ENCODE results near the gene LEKR1. TPM values are rescaled to one million over a fixed set of nuclear protein-coding genes. Genes with fewer than 3 reads are reported as not detected.

Gene LEKR1
- total RNA-seq, 1 donor: 0.81 TPM

- no peak overlapping the region for H3K4me3 ChIP-seq (ENCODE audit: low read depth, low read length)
- TF ChIP-seq CTCF (IDR thresholded peaks at IDR 0.05; ENCODE audit: insufficient read depth, low read length): no peak
- no peak for DNase-seq (ENCODE audit: low read depth)
Observed at GRCh38 chr3:157071744-157072525, 245.8 kb downstream of the LEKR1 start.

- H3K4me3 ChIP-seq (ENCODE audit: low read depth, low read length): no peak overlapping the region
- no peak for TF ChIP-seq CTCF (IDR thresholded peaks at IDR 0.05; ENCODE audit: insufficient read depth, low read length)
- peak; percentile 52 for DNase-seq (ENCODE audit: low read depth)
Observed at GRCh38 chr3:157073810-157074209, 247.7 kb downstream of the LEKR1 start.

- no peak overlapping the region for H3K4me3 ChIP-seq (ENCODE audit: low read depth, low read length)
- no peak for DNase-seq (ENCODE audit: low read depth)
- no peak for TF ChIP-seq CTCF (IDR thresholded peaks at IDR 0.05; ENCODE audit: insufficient read depth, low read length)
Observed at GRCh38 chr3:157074490-157074889, 248.3 kb downstream of the LEKR1 start.

- DNase-seq (ENCODE audit: low read depth): no peak
- TF ChIP-seq CTCF (IDR thresholded peaks at IDR 0.05; ENCODE audit: insufficient read depth, low read length): no peak
- no peak overlapping the region for H3K4me3 ChIP-seq (ENCODE audit: low read depth, low read length)
Observed at GRCh38 chr3:157074981-157075380, 248.8 kb downstream of the LEKR1 start.

- no peak for DNase-seq (ENCODE audit: low read depth)
- TF ChIP-seq CTCF (IDR thresholded peaks at IDR 0.05; ENCODE audit: insufficient read depth, low read length): no peak
- H3K4me3 ChIP-seq (ENCODE audit: low read depth, low read length): no peak overlapping the region
Observed at GRCh38 chr3:157075693-157076420, 249.7 kb downstream of the LEKR1 start.

- peak; percentile 88 for DNase-seq (ENCODE audit: low read depth)
- no peak overlapping the region for H3K4me3 ChIP-seq (ENCODE audit: low read depth, low read length)
- peak; percentile 51 for TF ChIP-seq CTCF (IDR thresholded peaks at IDR 0.05; ENCODE audit: insufficient read depth, low read length)
Observed at GRCh38 chr3:157077565-157077991, 251.4 kb downstream of the LEKR1 start.
